K562 (cell line): Measurements from ENCODE around the gene AP2A2. TPM values are rescaled to one million over a fixed set of nuclear protein-coding genes. Genes with fewer than 3 reads are reported as not detected.

Experiments
- ATAC-seq: fragments of 200-7000 bp; cut with Tn5 transposase; 3 replicates; pipeline ENCODE4 v1.9.1; 2020; ENCODE audit warnings: moderate library complexity
- BruUV-seq: library from RNA; stranded (reverse); fragments of 400-500 nt; replicated peaks from 2 replicates; lab custom pipeline; 2021; lab: Mats Ljungman, UMichigan
- CTCF ChIA-PET: fragments of 300-600 bp; formaldehyde crosslinking; extraction: SDS; loops from one replicate; lab custom pipeline; 2021; ENCODE audit warnings: low intra/inter-chr PET ratio; lab: Yijun Ruan, JAX
- POLR2A ChIA-PET: fragments of 300-600, 350-650 bp; sonication (Branson Sonifier 250); formaldehyde crosslinking; extraction: SDS; loops from one replicate; lab custom pipeline; 2021; ENCODE audit warnings: antibody characterized with exemption, inconsistent platforms; lab: Yijun Ruan, JAX
- DNase-seq, 4 experiments: peaks; one replicate each; pipeline versions ENCODE4 v3.0.0 to v3.0.0-alpha.2; 2011 to 2018; ENCODE audit warnings: low spot score in 3 of 4, mixed read lengths in 3 of 4; ENCODE audit errors: extremely low read depth in 1 of 4
- FAIRE-seq: peaks from 2 replicates; lab custom pipeline; 2011; peaks lifted over from hg19 to GRCh38; lab: Jason Lieb, UNC
- H2AFZ ChIP-seq: 2 replicates; pipeline ENCODE4 v1.6.0; 2011; ENCODE audit warnings: low read depth, low read length, control low read depth, inconsistent platforms
- H3K27ac ChIP-seq: fragments of 200-600 bp; 3 replicates; pipeline ENCODE4 v1.8.0; 2011; ENCODE audit warnings: low read depth, mild to moderate bottlenecking, control low read depth, inconsistent platforms, low read length, moderate library complexity, mixed read lengths; ENCODE audit errors: extremely low read depth
- H3K27me3 ChIP-seq, 2 experiments: fragments of 300-600 bp in 1 of 2; 2 replicates in 1 of 2; 3 replicates in 1 of 2; pipeline versions ENCODE4 v1.6.0 to v1.8.0; 2011; ENCODE audit warnings: inconsistent platforms in 2 of 2, low read length in 2 of 2, mild to moderate bottlenecking in 1 of 2, mixed read lengths in 1 of 2, moderate library complexity in 1 of 2; ENCODE audit not compliant: control insufficient read depth in 2 of 2, insufficient read depth in 2 of 2
- H3K36me3 ChIP-seq: fragments of 300-600 bp; 3 replicates; pipeline ENCODE4 v1.8.0; 2011; ENCODE audit warnings: mild to moderate bottlenecking, low read length, inconsistent platforms; ENCODE audit not compliant: control insufficient read depth, insufficient read depth
- H3K4me1 ChIP-seq, 2 experiments: fragments of 200-600 bp in 1 of 2; replicated peaks in 1 of 2; 2 replicates in 1 of 2; 3 replicates in 1 of 2; pipeline versions ENCODE4 v1.5.1 to v1.8.0; 2011; ENCODE audit warnings: inconsistent platforms in 2 of 2, low read length in 2 of 2, mild to moderate bottlenecking in 1 of 2, mixed read lengths in 1 of 2, moderate library complexity in 1 of 2; ENCODE audit not compliant: control insufficient read depth in 2 of 2, insufficient read depth in 2 of 2
- H3K4me2 ChIP-seq: 2 replicates; pipeline ENCODE4 v1.6.1; 2011; ENCODE audit warnings: low read length, control low read depth, inconsistent platforms, mixed read lengths; ENCODE audit not compliant: insufficient read depth
- H3K4me3 ChIP-seq: fragments of 200-600 bp; sonication (generic), shearing (Covaris generic); 2 replicates; pipeline ENCODE4 v1.5.1; 2016; ENCODE audit warnings: control low read depth, inconsistent platforms
- H3K79me2 ChIP-seq: fragments of 200-600 bp; 3 replicates; pipeline ENCODE4 v1.8.0; 2011; ENCODE audit warnings: low read length, inconsistent platforms; ENCODE audit not compliant: control insufficient read depth, insufficient read depth
- H3K9ac ChIP-seq, 2 experiments: 2 replicates each; pipeline versions ENCODE4 v1.6.0 to v1.6.1; 2011; ENCODE audit warnings: low read depth in 2 of 2, low read length in 2 of 2, control low read depth in 1 of 2, inconsistent platforms in 1 of 2, mild to moderate bottlenecking in 1 of 2, mixed read lengths in 1 of 2; ENCODE audit not compliant: insufficient read depth in 1 of 2
- H3K9me1 ChIP-seq: one replicate; pipeline ENCODE4 v1.6.0; 2011; ENCODE audit warnings: inconsistent platforms, mild to moderate bottlenecking, low read length, moderate library complexity; ENCODE audit not compliant: control insufficient read depth, insufficient read depth
- H3K9me3 ChIP-seq: replicated peaks from 2 replicates; pipeline ENCODE4 v1.5.1; 2011; ENCODE audit warnings: low read depth, low read length, inconsistent platforms; ENCODE audit not compliant: control insufficient read depth, insufficient read depth
- H4K20me1 ChIP-seq: replicated peaks from 2 replicates; pipeline ENCODE4 v1.6.1; 2011; ENCODE audit warnings: low read length, inconsistent platforms, mixed read lengths; ENCODE audit not compliant: control insufficient read depth, insufficient read depth
- IRF1 ChIP-seq: sonication (generic); formaldehyde crosslinking; IDR thresholded peaks from 2 replicates; pipeline ENCODE4 v1.8.0; 2022; ENCODE audit warnings: missing genetic modification reagents, mild to moderate bottlenecking, borderline replicate concordance
- JUND ChIP-seq, 2 experiments: IDR thresholded peaks; 2 replicates in 1 of 2; 3 replicates in 1 of 2; pipeline ENCODE4 v1.6.1; 2011; ENCODE audit warnings: borderline replicate concordance in 2 of 2, low read depth in 2 of 2, low read length in 2 of 2, improper control_type of control experiment in 1 of 2, missing biosample characterization in 1 of 2, missing genetic modification characterization in 1 of 2, missing genetic modification reagents in 1 of 2
- NR3C1 ChIP-seq: sonication (generic); formaldehyde crosslinking; IDR thresholded peaks from 2 replicates; pipeline ENCODE4 v1.8.1; 2022; ENCODE audit warnings: missing genetic modification reagents
- THAP7 ChIP-seq: fragments of 250-450 bp; sonication (Bioruptor Pico); IDR thresholded peaks from 2 replicates; pipeline ENCODE4 v1.5.0; 2021
- WGBS: fragments of 100-300 bp; shearing (Covaris generic); methylation state at CpG from one replicate; pipeline ENCODE4 v1.1.6; 2016; ENCODE audit warnings: low coverage, mixed read lengths; ENCODE audit not compliant: insufficient coverage; ENCODE audit errors: missing lambda C conversion rate; 5-methylcytosine and 5-hydroxymethylcytosine counted together
- in situ Hi-C: fragments of 300-500 bp; cut with MboI; formaldehyde crosslinking; loops from 4 replicates; pipeline ENCODE4 v1.15.0; 2018; ENCODE audit warnings: inconsistent platforms, mixed read lengths
- intact Hi-C: fragments of 100-400 bp; cut with micrococcal nuclease; formaldehyde crosslinking; loops from 2 replicates; pipeline ENCODE4 v1.14.2; 2022
- polyA plus RNA-seq, 8 experiments: library from polyadenylated mRNA; depleted of rRNA in 4 of 8; stranded (reverse) in 5 of 8; unstranded in 3 of 8; fragments of >200 nt; fragmentation: Nextera tagmentation in 2 of 8; fragmentation: Illumina TruSeq in 1 of 8; extraction: Ambion mirVana in 2 of 8; extraction: Trizol in 1 of 8; gene quantifications; 2 replicates each; pipeline versions ENCODE4 v1.2.1 to v1.2.3, GENCODE V29; 2011 to 2014; ENCODE audit warnings: inconsistent platforms in 1 of 8, missing spikeins in 1 of 8
- total RNA-seq, 7 experiments: library from RNA; depleted of rRNA in 6 of 7; stranded (reverse); fragments of >200 nt in 6 of 7; fragmentation: Illumina TruSeq in 2 of 7; extraction: Trizol in 2 of 7; gene quantifications; 2 replicates each; pipeline versions ENCODE4 v1.2.1 to v1.2.3, GENCODE V29; 2011 to 2021; ENCODE audit warnings: low replicate concordance in 1 of 7

Gene AP2A2
- total and polyA plus RNA-seq, 9 of the 15 experiments (the other 6 are each of a cell fraction or from before 2014, with no cell fraction given): 0.69 to 41.7 (median 15.2) TPM

DNA sequence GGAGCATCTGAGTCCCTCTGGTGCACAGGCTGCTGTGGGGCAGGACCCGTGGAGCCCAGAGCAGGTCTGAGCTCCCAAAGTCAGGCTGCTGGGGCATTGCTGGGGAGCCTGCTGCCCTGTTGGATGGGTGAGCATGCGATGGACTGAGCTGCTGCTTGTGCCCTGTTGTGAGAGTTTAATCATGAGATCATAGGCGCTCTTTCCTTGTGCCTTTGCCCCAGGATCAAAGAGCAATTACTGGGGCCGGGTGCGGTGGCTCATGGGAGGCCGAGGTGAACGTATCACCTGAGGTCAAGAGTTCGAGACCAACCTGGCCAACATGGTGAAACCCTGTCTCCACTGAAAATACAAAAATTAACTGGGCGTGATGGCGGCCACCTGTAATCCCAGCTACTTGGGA is 73.3 kb downstream of the AP2A2 start:
- CTCF ChIA-PET: no interaction called here
- no peaks in the 10 kb centered on the region for H3K79me2 ChIP-seq
- DNase-seq: no peak
- no peaks in the 10 kb centered on the region for H3K27me3 ChIP-seq
- no peak overlapping the region for H3K4me2 ChIP-seq
- POLR2A ChIA-PET: interaction anchor here (0.6 kb wide), 1 partner anchor 466 kb away, joined by 4 read pairs; no protein-coding TSS in a partner anchor
- intact Hi-C loops: no loop called here
- H3K9ac ChIP-seq: no peak overlapping the region
- H4K20me1 ChIP-seq: no peaks in the 10 kb centered on the region; the same call in 1 of the 2 replicates
- peaks cover 52% of the 10 kb centered on the region; the same call in 2 of the 3 replicates for H3K36me3 ChIP-seq
- TF ChIP-seq THAP7 (CRISPR knock-in tag): no peak
- TF ChIP-seq JUND (IDR thresholded peaks at IDR 0.05; ENCODE audit: borderline replicate concordance, low read depth, low read length): no peak
- no peak for TF ChIP-seq JUND (tag; IDR thresholded peaks at IDR 0.05; ENCODE audit: borderline replicate concordance, low read depth, low read length)
- no peak for TF ChIP-seq IRF1 (CRISPR knock-in tag)
- no peak for TF ChIP-seq NR3C1 (CRISPR knock-in tag)
- TF ChIP-seq, all 486 proteins: peak for 0
- Histone ChIP-seq H3K4me3 (no peak overlapping the region), H2AFZ (no peak overlapping the region), H3K9me1 (no peaks in the 10 kb centered on the region), H3K9me3 (no peaks in the 10 kb centered on the region), H3K27ac (no peak overlapping the region), H3K4me1 (peaks cover 0 to 24% of the 10 kb centered on the region in 2 experiments; a peak in 3 of 5 replicates)
- in situ Hi-C loops: no loop called here
- 92% methylated on average over 10 of the region's 10 CpGs for WGBS
- BruUV-seq: no TSS peak
- ATAC-seq (no peak), FAIRE-seq (no peak)
